GM12864 (cell line): ENCODE data around the gene TGFB2.

Experiments used
- DNase-seq: peaks from one replicate; pipeline ENCODE4 v3.0.0-alpha.2; 2011; ENCODE audit warnings: low read depth
- H3K4me3 ChIP-seq: 2 replicates; pipeline ENCODE4 v1.5.1; 2011; ENCODE audit warnings: mild to moderate bottlenecking, low read depth, low read length, control low read depth
- CTCF ChIP-seq: IDR thresholded peaks from 2 replicates; pipeline ENCODE4 v1.5.1; 2011; ENCODE audit warnings: low read depth, mild to moderate bottlenecking, moderate library complexity, low read length, control low read depth, inconsistent platforms; ENCODE audit errors: missing control alignments

TGFB2 gene

GRCh38 chr1:218481116-218481775, 136.1 kb downstream of the TGFB2 start:
- DNase-seq: no peak
- no peak for TF ChIP-seq CTCF
- no peak overlapping the region for H3K4me3 ChIP-seq

- DNase-seq: no peak
- no peak for TF ChIP-seq CTCF
- H3K4me3 ChIP-seq: no peak overlapping the region
Observed at GRCh38 chr1:218482683-218483082, 137.5 kb downstream of the TGFB2 start.

GRCh38 chr1:218485241-218485928, 140.2 kb downstream of the TGFB2 start:
- no peak for DNase-seq
- no peak overlapping the region for H3K4me3 ChIP-seq
- no peak for TF ChIP-seq CTCF

- no peak for DNase-seq
- H3K4me3 ChIP-seq: no peak overlapping the region
- TF ChIP-seq CTCF: no peak
Observed at GRCh38 chr1:218488531-218488930, 143.4 kb downstream of the TGFB2 start.

- no peak overlapping the region for H3K4me3 ChIP-seq
- no peak for DNase-seq
- TF ChIP-seq CTCF: no peak
Observed at GRCh38 chr1:218488986-218489385, 143.8 kb downstream of the TGFB2 start.

GRCh38 chr1:218490406-218490922, 145.3 kb downstream of the TGFB2 start:
- DNase-seq: no peak
- no peak overlapping the region for H3K4me3 ChIP-seq
- no peak for TF ChIP-seq CTCF
